A673 (cell line): ENCODE measurements around the gene SHFL. TPM values are rescaled to one million over a fixed set of nuclear protein-coding genes. Genes with fewer than 3 reads are reported as not detected.
A peak's percentile ranks its signal among the peaks of the same experiment; 100 is the strongest.

Source experiments
- BruUV-seq: library from RNA; stranded (reverse); fragments of 400-500 nt; replicated peaks from 2 replicates; lab custom pipeline; 2021; lab: Mats Ljungman, UMichigan
- CTCF ChIA-PET: fragments of 300-600 bp; sonication (Branson Sonifier 250); formaldehyde crosslinking; loops from one replicate; lab custom pipeline; 2022; ENCODE audit warnings: antibody characterized with exemption; lab: Charles Lee
- POLR2A ChIA-PET: fragments of 300-600 bp; sonication (Branson Sonifier 250); formaldehyde crosslinking; loops from one replicate; lab custom pipeline; 2022; ENCODE audit warnings: antibody characterized with exemption; ENCODE audit not compliant: low non-redundant PET; lab: Charles Lee
- DNase-seq: peaks from one replicate; pipeline ENCODE4 v3.0.0-alpha.2; 2015; ENCODE audit warnings: low spot score
- H3K27ac ChIP-seq: fragments of 200-600 bp; sonication (generic); 2 replicates; pipeline ENCODE4 v1.5.1; 2016; ENCODE audit warnings: mixed run types, low read depth, mild to moderate bottlenecking, mixed read lengths, antibody characterized with exemption, low read length; ENCODE audit not compliant: poor library complexity, severe bottlenecking
- H3K27me3 ChIP-seq: fragments of 200-600 bp; sonication (generic); replicated peaks from 2 replicates; pipeline ENCODE4 v1.6.1; 2017; ENCODE audit warnings: mixed run types, low read depth, mild to moderate bottlenecking, mixed read lengths, antibody characterized with exemption, low read length; ENCODE audit not compliant: insufficient read depth, poor library complexity
- H3K36me3 ChIP-seq: fragments of 200-600 bp; sonication (generic); 2 replicates; pipeline ENCODE4 v1.6.1; 2016; ENCODE audit warnings: mixed run types, mild to moderate bottlenecking, mixed read lengths, antibody characterized with exemption, low read length; ENCODE audit not compliant: insufficient read depth, poor library complexity, severe bottlenecking
- H3K4me1 ChIP-seq: fragments of 200-600 bp; sonication (generic); 2 replicates; pipeline ENCODE4 v1.6.1; 2017; ENCODE audit warnings: mixed run types, mild to moderate bottlenecking, mixed read lengths, antibody characterized with exemption, low read length; ENCODE audit not compliant: insufficient read depth, poor library complexity, severe bottlenecking
- H3K4me3 ChIP-seq: fragments of 200-600 bp; sonication (generic); 2 replicates; pipeline ENCODE4 v1.5.1; 2016; ENCODE audit warnings: low read depth, mixed run types, mild to moderate bottlenecking, mixed read lengths, low read length; ENCODE audit not compliant: poor library complexity, severe bottlenecking
- H3K9me3 ChIP-seq: fragments of 200-600 bp; sonication (generic); 2 replicates; pipeline ENCODE4 v1.6.1; 2016; ENCODE audit warnings: mixed run types, low read depth, mild to moderate bottlenecking, mixed read lengths, antibody characterized with exemption, low read length; ENCODE audit not compliant: poor library complexity, severe bottlenecking
- EZH2 ChIP-seq: fragments of 200-600 bp; sonication (generic); IDR thresholded peaks from 2 replicates; pipeline ENCODE4 v1.6.1; 2017; ENCODE audit warnings: borderline replicate concordance, low read depth, mild to moderate bottlenecking, mixed read lengths, antibody characterized with exemption, low read length; ENCODE audit not compliant: poor library complexity, severe bottlenecking
- intact Hi-C: fragments of 100-400 bp; cut with micrococcal nuclease; formaldehyde crosslinking; loops from one replicate; pipeline ENCODE4 v1.10.0; 2022; ENCODE audit not compliant: unreplicated experiment
- total RNA-seq: library from RNA; stranded (reverse); gene quantifications from 2 replicates; pipeline ENCODE4 v1.2.3, GENCODE V29; 2021
- TF ChIP-seq, protein P1 (sequence below): fragments of 300-800, 200-600 bp; sonication (generic); conservative IDR thresholded peaks from 2 replicates; pipeline ENCODE4 v1.5.1; 2017; ENCODE audit warnings: low read depth, mild to moderate bottlenecking, antibody characterized with exemption, low read length, moderate library complexity, mixed read lengths

The SHFL gene
- total RNA-seq, 1 experiment from 2014 or later = 15.2 TPM

DNA sequence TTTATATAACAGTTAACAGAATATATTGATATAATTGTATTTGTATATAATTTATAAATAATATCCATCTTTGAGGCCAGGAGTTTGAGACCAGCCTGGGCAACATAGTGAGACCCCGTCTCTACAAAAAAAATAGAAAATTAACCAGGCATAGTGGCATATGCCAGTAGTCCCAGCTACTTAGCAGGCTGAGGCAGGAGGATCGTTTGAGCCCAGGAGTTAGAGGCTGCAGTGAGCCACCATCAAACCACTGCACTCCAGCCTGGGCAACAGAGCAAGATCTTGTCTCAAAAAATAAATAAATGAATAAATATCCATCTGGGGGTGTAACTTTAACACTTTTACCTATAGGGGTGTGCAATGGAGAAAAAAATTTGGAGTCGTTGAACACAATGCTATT, 1.3 kb upstream of the SHFL start:
- Histone ChIP-seq H3K27ac (no peak overlapping the region), H3K36me3 (no peaks in the 10 kb centered on the region), H3K27me3 (no peaks in the 10 kb centered on the region), H3K9me3 (no peaks in the 10 kb centered on the region), H3K4me1 (peaks cover 4% of the 10 kb centered on the region), H3K4me3 (no peak overlapping the region)
- no peak for TF ChIP-seq EZH2
- TF ChIP-seq, protein P1, sequence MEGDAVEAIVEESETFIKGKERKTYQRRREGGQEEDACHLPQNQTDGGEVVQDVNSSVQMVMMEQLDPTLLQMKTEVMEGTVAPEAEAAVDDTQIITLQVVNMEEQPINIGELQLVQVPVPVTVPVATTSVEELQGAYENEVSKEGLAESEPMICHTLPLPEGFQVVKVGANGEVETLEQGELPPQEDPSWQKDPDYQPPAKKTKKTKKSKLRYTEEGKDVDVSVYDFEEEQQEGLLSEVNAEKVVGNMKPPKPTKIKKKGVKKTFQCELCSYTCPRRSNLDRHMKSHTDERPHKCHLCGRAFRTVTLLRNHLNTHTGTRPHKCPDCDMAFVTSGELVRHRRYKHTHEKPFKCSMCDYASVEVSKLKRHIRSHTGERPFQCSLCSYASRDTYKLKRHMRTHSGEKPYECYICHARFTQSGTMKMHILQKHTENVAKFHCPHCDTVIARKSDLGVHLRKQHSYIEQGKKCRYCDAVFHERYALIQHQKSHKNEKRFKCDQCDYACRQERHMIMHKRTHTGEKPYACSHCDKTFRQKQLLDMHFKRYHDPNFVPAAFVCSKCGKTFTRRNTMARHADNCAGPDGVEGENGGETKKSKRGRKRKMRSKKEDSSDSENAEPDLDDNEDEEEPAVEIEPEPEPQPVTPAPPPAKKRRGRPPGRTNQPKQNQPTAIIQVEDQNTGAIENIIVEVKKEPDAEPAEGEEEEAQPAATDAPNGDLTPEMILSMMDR = no peak
- CTCF ChIA-PET = no interaction called here
- POLR2A ChIA-PET = no interaction called here
- intact Hi-C loops = no loop called here
- no TSS peak for BruUV-seq
- no peak for DNase-seq

DNA sequence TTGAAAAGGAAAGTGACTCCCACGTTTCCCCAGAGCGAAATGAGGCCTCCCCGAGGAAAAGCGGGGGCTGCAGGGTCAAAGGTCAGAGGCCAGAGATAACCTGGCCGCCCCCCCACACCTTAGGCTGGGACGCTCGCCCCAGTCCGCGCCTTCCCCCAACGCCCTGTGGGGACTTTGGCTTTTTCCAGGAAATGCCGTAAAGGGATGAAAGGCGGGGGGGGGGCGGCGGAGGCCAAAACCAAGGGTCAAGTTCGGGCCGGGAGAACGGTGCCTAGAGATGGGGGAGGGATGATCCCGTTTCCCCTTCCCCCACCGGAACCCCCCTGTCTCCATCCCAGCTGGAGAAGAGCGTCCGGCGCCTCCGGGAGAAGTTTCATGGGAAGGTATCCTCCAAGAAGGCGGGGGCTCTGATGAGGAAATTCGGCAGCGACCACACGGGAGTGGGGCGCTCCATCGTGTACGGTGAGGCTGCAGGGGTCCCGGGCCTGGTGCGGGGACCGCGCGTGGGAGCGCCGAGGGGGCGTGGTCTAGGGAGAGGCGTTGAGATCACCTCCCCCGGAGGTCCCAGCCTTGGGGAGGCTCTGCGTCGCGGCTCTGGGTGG, 575 bp downstream of the SHFL start:
- H3K4me3 ChIP-seq = peak overlapping the region; percentile 91

DNA sequence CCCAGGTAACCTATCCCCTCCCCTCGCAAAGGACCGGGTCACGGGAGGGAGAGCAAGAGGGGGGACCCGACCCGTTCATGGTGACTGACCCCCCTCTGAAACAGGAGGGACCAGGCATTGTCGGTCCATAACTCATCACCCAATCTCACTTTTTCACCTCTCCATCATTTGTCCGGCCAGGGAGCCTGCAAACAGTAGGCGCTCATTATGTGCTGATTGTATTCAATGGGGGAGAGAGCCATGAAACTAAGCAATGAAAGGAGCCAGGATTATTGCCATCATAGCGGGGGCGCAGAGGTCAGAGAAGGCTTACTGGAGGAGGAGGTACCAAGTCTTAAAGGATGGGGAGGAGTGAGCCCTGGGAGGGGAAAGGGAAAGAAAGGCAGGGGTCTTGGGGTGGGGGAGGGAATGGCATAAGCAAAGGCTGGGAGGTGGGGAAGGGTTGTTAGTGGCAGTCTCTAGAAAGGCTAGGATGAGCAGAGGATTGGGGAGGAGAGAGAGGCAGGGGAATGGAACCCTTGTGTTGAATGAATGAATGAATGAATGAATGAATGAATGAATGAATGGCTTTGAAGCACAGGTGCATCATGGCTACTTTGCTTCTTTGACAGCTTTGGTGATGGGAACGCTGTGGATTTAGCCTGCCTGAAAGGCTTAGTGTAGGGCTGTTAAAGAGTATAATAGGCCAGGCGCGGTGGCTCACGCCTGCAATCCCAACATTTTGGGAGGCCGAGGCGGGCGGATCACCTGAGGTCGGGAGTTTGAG, 1.4 kb downstream of the SHFL start:
- Histone ChIP-seq H3K36me3 (no peaks in the 10 kb centered on the region), H3K9me3 (no peaks in the 10 kb centered on the region), H3K27ac (no peak overlapping the region), H3K4me3 (peak overlapping the region; percentile 91), H3K27me3 (no peaks in the 10 kb centered on the region), H3K4me1 (peaks cover 4% of the 10 kb centered on the region)
- intact Hi-C loops = no loop called here
- ChIA-PET CTCF (no interaction called here), POLR2A (no interaction called here)
- TF ChIP-seq, protein P1 = no peak
- TF ChIP-seq EZH2 = no peak
- no TSS peak for BruUV-seq
- DNase-seq = no peak

More for the DNA sequence above, 575 bp downstream of the SHFL start:
- POLR2A ChIA-PET = no interaction called here
- Histone ChIP-seq H3K4me1 (peaks cover 4% of the 10 kb centered on the region), H3K27ac (peak overlapping the region; percentile 67), H3K36me3 (no peaks in the 10 kb centered on the region), H3K27me3 (no peaks in the 10 kb centered on the region), H3K9me3 (no peaks in the 10 kb centered on the region)
- DNase-seq = no peak
- CTCF ChIA-PET = no interaction called here
- intact Hi-C loops = no loop called here
- no peak for TF ChIP-seq EZH2
- TF ChIP-seq, protein P1 = no peak
- BruUV-seq = no TSS peak
